CD1c-positive myeloid dendritic cell (primary cell): ENCODE data around the gene KATNBL1.
"Not testable (repeated sequence)": the region's sequence is repeated elsewhere in the genome, so short reads cannot be mapped to it uniquely, and the experiment has no call there.

ENCODE experiments used
- DNase-seq: peaks from one replicate; pipeline ENCODE4 v3.0.0-alpha.2; 2016; ENCODE audit errors: extremely low spot score

KATNBL1 gene

GRCh38 chr15:34193272-34193671 is 16.6 kb downstream of the KATNBL1 start:
- DNase-seq, result not testable (repeated sequence)

GRCh38 chr15:34188711-34189110 is 21.2 kb downstream of the KATNBL1 start:
- DNase-seq, result no peak

- DNase-seq, result no peak
These were observed 24.2 kb downstream of the KATNBL1 start for GRCh38 chr15:34185666-34186065.

GRCh38 chr15:34182942-34183341 is 27.0 kb downstream of the KATNBL1 start:
- no peak for DNase-seq

GRCh38 chr15:34179234-34179633 is 30.7 kb downstream of the KATNBL1 start:
- no peak for DNase-seq

- DNase-seq, result not testable (repeated sequence)
These were observed 43.8 kb downstream of the KATNBL1 start for GRCh38 chr15:34165987-34166573.

- DNase-seq, result peak; percentile 60
These were observed 48.5 kb downstream of the KATNBL1 start for GRCh38 chr15:34161329-34161963.

- no peak for DNase-seq
These were observed 49.2 kb downstream of the KATNBL1 start for GRCh38 chr15:34160735-34161134.

- no peak for DNase-seq
These were observed 51.5 kb downstream of the KATNBL1 start for GRCh38 chr15:34158355-34158754.

GRCh38 chr15:34155859-34156258 is 54.0 kb downstream of the KATNBL1 start:
- no peak for DNase-seq

GRCh38 chr15:34154725-34155204 is 55.1 kb downstream of the KATNBL1 start:
- peak; percentile 31 for DNase-seq

GRCh38 chr15:34147371-34148140 is 62.3 kb downstream of the KATNBL1 start:
- DNase-seq, result no peak

- no peak for DNase-seq
These were observed 76.4 kb downstream of the KATNBL1 start for GRCh38 chr15:34133511-34133910.

- DNase-seq, result no peak
These were observed 77.0 kb downstream of the KATNBL1 start for GRCh38 chr15:34132881-34133280.

GRCh38 chr15:34128898-34129297 is 81.0 kb downstream of the KATNBL1 start:
- DNase-seq, result no peak

GRCh38 chr15:34126522-34126921 is 83.4 kb downstream of the KATNBL1 start:
- no peak for DNase-seq

GRCh38 chr15:34125945-34126344 is 84.0 kb downstream of the KATNBL1 start:
- no peak for DNase-seq

- DNase-seq, result no peak
These were observed 85.2 kb downstream of the KATNBL1 start for GRCh38 chr15:34124651-34125050.

GRCh38 chr15:34122771-34123183 is 87.1 kb downstream of the KATNBL1 start:
- no peak for DNase-seq

GRCh38 chr15:34121786-34122185 is 88.1 kb downstream of the KATNBL1 start:
- not testable (repeated sequence) for DNase-seq

- not testable (repeated sequence) for DNase-seq
These were observed 89.5 kb downstream of the KATNBL1 start for GRCh38 chr15:34120420-34120819.

- DNase-seq, result no peak
These were observed 90.6 kb downstream of the KATNBL1 start for GRCh38 chr15:34119291-34119690.

GRCh38 chr15:34116620-34117019 is 93.3 kb downstream of the KATNBL1 start:
- no peak for DNase-seq
